T-helper 1 cell (primary cell): ENCODE results near the gene PDZRN4.

Source experiments
- DNase-seq, 5 donors: peaks; one replicate each; pipeline ENCODE4 v3.0.0-alpha.2; 2012 to 2020

Gene PDZRN4

DNA sequence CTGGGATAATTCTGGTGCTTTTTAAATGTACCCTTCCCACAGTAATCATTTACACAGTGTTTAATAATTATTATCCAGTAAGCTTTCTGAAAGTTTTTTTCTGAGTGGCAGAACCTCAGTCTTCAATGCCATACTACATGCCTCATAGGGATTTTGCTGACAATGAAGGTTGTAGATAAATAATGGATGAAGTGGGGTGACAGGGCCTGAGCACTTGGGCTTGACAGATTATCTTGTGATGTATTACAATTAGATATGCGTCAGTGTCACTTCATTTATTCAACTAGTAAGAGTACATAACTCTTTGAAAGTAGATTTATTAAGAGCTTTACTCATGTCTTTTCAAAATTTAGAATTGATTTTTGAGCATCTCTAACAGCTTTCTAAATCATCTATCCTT lies 176.1 kb downstream of the PDZRN4 start:
- no peak for DNase-seq

DNA sequence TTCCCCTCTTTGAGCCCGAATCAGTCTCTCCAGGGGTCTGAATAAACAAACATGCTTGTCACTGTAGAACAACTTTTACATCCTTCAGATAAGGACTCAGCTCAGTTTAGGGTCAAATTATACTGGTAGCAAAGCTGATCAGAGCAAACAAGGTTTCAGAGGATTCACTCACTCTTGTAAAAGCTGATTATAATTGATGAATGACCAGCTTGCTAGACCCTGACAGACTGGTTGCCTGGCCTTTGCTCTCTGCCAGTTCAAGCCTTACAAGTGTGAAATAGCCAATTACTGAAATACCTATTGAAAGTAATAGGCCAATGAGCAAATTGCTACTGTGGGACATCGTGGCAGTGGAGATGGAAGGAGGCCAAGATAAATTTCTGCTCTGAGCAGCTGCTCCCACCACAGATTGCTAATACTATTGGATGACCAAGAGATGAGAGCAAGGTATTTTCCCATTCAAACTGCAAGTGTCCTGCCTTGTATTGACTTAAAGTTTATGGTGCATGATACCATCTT lies 177.6 kb downstream of the PDZRN4 start:
- no peak for DNase-seq

DNA sequence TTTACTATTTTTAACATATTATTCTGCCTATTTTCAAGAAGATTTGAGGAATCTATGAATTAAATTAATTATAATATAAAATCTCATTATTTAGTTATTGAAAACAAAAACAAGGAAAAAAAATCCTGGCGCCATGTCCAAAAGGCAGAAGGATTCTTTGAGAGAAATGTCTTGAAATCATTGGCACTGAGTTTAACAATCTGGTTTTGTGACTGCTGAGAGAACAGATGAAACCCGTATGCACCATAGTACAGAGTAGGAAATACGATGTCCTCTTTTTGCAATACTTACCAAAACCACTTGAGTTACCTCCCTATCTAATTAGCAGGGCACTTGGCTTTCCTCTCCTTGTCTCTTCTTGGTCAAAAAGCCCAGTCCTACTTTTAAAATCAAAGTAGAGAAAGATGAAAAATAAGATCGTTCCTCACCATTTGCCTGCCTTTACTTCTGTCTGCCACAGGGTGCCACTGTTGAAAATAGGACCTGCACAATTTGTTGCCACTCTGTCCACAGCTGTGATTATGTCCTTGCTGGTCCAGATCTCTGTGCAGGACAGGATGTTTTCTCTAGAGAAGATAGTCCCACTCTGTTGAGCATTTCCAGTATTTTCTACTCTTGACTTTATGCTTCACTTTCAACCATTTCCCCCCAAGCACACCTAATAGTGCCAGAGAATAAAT lies 179.7 kb downstream of the PDZRN4 start:
- DNase-seq: no peak

DNA sequence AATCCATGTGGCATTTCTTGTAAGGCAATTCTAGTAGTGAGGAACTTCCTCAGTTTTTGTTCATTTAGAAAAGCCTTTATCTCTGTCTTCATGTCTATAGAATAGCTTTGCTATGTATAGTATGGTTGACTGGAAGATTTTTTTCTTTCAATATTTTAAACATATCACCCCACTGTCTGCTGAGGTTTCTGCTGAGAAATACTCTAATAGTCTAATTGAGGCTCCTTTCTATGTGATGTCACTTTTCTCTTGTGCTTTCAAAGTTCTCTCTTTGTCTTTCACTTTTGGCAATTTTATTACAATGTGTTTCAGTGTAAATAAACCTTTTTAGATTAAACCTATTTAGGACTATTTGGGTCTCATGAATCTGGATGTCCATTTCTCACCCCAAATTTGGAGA lies 192.8 kb downstream of the PDZRN4 start:
- DNase-seq: no peak

DNA sequence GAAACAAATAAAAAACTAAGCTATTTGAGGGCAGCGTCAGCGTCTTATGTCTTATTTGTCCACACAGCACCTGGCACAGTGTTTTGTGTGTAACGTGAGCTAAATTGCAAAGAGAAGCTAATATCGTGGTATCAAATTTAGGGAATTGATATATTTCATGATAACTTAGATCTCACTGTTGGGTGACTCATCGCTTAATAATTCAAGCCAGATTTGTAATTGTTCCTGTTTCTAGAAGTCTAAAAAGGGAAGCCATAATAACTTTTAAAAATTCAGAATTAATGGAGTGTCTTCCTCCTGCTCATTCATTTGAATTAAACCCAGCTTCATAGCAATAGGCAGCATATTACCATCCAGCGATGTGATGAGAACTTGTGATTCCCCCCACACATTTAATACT lies 214.7 kb downstream of the PDZRN4 start:
- no peak for DNase-seq

DNA sequence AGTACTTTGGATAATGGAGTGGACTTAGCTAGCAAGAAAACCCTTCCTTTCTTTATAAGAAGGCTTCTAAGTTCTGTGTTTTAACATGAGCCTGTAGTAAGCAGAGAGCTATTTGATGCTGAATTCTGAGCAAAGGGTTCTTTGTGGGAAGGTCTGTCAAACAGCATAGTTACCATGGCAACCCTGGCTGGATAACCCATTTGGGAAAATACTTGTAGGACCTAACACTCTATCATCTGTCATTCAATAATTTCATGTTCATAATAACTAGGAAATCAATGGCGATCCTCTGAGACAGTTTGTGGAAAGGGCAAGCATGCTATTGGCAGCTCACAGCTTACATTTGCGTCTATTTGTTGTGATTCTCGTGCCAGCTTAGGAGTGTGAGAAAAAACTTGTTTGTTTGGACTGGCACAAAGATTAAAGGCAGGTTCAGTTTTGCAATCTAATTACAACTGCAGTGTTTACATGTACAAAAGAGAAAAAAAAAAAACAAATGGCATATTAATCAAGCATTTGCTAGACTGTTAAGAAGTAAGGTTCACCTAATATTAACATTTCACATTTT lies 219.2 kb downstream of the PDZRN4 start:
- no peak for DNase-seq

DNA sequence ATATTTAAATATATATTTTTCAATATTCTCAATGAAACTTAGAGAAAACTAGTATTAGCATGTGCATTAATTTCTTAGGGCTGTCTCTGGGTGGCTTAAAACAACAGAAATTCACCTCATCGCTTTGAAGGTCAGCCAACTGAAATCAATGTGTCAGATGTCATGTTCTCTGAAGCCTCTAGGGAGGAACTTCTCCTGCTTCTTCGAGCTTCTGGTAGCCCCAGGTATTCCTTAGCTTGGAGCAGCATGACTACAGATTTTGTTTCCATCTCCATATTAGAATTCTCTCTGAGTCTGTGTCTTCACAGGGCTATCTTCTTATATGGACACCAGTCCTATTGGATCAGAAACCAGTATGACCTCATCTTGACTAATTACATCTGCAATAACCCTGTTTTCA lies 221.5 kb downstream of the PDZRN4 start:
- DNase-seq: no peak

DNA sequence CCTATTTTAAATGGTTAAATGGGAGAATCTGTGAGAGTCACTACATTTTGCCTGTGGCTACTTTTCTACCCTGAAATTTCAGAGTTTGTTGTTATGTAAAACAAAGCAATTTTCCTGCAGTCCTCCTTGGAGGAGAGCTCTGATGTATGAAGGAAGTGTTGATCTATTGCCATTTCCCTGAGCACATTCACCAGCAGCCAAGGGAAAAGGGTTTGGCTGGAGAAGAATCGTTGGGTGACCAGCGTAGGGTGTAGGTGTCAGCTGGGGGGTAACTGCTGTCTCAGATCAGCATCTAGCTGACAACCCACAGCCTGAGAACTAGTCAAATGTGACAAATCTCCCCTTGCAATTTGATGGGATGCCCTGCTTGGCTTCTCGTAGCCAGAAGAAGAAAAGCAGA lies 230.5 kb downstream of the PDZRN4 start:
- DNase-seq: no peak

DNA sequence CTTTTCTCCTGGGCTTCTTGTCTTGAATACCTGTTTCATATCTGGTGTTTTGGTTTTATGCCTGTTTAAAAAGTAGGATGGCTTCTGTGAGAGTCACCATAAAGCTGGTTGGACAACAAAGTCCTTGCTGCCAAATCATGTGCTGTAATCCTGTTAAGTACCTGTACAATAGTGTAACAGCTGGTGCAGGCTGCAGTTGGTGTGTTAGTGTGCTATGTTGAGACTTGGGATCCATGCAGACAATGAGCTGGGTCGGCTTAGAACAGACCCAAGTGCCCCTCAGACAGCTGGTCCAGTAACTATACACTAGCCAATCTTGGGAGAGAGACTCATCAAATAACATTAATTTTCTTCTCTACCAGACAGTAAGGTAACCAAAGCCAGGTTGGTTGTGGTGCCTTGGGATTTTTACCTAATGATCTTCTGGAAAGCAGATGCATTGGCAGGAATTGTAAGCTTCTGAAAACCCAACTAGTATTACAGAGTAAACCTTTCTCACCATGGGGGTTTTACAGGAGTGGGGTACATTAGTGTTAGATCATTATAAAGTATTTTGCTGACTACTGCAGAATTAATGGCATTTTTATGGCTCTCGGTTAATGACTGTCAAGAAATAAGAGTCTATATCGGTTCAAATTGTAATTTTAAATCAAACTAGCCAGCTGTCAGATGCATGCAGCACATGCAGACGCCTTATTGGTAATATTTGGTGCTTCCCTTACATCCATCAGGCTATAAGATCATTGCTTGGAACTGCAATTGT lies 231.2 kb downstream of the PDZRN4 start:
- no peak for DNase-seq

DNA sequence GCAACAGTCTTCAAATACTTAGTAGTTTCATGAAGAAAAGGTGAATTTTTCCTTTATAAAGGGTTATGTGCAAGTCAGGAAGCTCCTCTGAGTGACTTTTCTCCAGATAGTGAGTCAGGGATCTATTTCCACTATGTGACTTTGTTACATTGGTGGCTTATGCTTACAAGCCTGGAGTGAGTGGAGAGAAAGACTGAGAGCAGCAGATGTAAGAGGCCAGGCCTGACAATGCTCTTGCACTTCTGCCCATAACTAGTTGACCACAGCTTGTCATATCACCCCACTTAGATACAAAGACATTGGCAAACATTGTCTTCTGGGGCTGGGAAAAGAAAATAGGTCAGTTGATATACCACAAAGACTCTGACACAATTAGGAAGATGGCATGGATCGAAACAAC lies 236.5 kb downstream of the PDZRN4 start:
- no peak for DNase-seq

DNA sequence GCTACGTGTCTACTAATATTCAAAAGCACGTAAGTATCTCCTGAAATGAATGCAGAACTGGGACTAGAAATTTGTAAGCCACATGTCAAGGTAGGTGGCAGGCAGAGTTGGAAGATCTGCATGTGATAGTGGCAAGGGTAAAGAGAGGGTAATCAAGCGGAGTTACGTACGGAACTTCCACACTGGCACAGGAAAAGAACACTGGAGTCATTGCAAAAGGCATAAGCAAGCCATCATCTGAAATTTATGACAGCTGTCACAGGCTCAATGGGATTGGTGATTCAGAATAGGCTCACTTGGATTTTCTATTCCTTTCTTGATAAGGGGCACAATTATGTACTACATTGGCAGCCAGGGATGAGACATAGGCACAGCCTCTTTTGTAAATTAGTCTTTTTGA lies 245.3 kb downstream of the PDZRN4 start:
- DNase-seq: no peak

DNA sequence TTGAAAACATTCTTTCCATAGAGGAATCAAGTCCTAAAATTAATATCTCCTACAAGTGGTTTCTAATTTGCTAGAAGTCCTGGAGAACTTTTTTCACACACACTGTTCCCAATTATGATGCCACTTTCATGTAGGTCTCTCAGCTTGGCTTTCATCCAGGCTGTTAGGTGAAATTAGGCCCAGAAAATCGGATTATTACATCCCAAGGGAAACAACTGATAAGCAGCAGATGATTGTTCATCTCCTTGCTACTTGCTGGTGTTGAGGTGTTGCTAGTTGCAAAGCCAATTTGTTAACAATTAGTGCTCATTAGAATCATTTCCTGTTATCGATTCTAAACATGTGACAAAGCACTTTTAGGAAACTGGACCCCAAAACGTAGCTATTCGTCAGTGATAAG lies 248.0 kb downstream of the PDZRN4 start:
- no peak for DNase-seq

DNA sequence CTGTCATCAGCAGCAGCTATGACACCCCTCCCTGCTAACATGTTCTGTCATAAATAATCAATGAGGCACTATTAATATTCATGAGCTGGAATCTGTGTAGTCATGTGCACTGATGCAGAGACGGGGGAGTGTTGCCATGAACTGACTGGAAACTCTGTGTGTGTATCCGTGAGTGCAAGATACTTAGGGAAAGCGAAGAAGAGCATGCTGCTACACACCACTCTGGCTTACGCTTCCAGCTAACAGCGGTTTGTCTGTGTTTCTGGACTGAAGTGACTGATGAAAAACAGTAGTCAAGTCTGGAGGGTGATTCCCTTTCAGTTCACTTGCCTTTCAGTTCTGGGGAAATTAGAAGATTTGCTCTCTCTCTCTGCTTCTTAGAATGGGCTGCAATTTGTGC lies 249.4 kb downstream of the PDZRN4 start:
- DNase-seq: no peak

DNA sequence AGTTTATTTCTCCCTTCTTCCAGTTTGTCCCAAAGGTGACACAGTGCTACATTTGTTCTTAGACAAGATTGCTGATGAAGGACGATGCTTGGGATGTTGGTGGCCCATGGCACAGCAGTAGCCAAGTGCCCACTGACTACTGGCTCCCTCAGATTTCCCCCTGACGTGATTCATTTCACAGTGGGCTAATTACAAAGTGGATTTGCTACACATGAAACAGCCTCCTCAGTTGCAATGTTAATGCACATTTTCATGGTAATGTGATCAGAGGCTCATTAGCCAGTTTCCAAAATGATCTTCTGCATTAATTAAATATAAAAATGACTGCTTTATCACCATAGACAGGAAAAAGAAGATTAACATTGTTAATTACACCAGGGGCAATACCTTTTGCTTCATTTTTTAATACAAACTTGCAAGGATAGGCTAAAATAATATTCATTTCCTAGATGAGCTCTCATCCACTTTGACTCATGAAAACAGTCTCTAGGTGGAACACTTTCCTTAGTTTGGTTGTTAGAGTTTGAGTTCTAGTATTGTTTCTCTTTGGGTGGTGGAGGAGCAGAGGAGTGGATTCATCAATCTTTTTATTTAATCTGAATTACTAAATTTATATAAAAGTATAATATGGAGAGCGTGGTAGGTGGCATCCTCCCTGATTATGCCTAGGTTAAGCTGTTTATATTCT lies 250.9 kb downstream of the PDZRN4 start:
- no peak for DNase-seq

DNA sequence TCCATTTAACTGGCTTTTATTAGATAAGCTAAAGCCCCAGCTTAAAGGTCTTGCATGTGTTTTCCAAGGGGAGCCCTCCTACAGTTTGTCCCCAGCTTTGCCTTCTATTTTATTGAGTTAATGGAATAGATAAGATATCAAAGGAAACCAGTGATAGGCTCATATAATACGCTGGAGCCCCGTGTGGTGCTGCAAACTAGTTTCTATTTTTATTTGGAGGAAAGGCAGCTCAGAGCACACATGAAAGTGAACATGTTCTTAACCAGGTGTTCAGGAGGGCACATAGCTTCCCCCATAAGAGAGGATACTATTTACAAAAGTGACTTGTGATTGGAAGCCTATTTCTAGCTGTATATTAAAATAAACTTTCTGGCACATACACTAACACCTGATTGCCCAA lies 251.7 kb downstream of the PDZRN4 start:
- DNase-seq: no peak

DNA sequence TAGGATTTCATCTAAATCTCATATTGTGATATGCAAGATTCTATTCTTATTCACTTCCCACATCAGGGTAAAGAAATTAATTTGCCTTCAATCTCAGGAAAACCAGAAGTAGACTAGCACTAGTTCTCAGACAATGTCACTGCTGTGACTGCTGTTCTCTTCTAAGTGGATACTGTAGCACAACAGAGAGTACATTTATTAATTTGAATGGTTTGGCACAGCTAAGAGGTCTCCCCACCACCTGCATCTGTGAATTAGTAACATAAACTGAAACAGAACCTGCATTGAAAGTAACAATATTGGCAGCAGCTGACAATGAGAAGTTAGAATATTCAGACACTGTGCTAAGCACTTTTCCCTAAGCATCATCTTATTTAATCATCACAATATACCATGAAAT lies 253.1 kb downstream of the PDZRN4 start:
- DNase-seq: no peak

DNA sequence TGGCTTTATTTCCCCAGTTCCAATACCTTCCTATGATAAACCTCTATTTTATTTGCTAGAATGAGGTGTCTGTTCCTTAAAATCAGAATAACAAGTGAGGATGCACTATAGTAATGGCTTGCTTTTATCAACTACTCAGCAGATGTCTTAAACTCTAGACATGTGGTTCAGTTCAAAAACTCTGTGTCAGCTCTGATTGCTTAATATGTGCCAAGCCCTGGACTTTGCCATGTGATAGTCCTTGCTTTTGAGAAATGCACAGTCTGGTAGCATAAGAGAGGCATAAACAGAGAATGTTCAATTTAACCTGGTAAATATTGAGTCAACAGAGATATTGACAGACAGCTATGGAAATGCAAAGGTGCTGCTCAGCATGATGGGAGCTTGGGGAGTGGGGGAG lies 254.8 kb downstream of the PDZRN4 start:
- DNase-seq: no peak

DNA sequence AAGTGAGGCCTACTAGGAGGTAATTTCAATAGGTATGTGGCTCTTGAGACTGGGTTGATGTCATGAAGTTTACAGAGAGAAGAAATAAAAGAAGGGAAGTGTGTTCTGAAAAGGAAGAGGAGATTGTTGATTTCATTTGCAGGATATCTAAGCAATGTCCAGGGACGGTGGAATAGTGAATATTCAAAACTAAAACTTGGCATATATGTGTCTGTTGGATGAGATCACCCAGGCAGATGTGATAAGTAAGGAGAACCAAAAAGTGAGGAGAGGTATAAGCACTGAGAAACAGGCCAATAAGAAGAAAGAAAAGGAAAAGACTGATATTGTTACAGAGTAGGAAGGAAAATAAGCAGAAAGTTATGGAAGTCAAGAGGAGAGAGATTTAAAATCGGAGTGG lies 255.6 kb downstream of the PDZRN4 start:
- DNase-seq: no peak

DNA sequence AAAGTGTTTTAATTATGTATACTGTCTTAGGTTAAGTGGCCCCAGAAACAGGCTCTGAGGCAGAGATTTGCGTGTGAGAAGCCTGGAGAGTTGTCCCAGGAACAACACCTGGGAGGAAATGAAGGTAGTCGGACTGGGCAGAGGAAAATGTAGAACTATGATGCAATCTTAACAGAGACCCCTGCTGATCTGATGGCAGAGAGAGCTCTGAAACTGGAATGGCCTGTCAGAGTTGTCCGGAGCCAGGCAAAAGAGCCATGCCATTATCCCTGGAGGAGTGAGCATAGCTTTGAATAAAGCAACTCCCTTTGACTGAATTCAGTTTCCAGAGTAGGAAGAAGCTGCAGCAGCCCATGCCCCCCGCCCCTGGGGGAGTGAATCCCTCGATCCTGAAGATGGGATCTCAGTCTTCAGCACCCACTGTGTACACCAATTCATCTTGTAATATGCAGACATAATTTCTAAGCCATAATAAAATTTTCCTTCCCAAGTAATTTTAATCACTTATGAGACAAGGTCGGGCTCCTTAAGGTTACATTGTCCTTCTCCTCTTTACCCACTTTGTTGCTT lies 264.8 kb downstream of the PDZRN4 start:
- DNase-seq: no peak

DNA sequence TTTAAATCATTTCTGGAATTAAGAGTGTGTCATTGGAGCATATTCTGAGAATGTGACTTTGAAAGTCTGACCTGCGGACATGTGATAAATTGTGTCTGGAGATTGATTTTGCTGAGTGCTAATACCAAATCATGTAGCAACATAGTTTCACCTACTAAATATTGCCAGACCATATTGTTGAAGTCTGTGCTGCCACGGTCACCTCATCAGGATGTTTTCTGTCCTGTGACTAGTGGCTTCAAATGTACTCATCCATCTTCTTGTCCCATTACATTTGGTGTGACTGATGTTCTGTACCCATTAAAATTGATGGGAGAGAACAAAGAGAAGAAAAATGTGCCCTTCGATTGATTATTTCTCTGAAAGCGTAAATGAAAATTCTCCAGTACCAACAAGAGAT lies 265.3 kb downstream of the PDZRN4 start:
- DNase-seq: no peak

DNA sequence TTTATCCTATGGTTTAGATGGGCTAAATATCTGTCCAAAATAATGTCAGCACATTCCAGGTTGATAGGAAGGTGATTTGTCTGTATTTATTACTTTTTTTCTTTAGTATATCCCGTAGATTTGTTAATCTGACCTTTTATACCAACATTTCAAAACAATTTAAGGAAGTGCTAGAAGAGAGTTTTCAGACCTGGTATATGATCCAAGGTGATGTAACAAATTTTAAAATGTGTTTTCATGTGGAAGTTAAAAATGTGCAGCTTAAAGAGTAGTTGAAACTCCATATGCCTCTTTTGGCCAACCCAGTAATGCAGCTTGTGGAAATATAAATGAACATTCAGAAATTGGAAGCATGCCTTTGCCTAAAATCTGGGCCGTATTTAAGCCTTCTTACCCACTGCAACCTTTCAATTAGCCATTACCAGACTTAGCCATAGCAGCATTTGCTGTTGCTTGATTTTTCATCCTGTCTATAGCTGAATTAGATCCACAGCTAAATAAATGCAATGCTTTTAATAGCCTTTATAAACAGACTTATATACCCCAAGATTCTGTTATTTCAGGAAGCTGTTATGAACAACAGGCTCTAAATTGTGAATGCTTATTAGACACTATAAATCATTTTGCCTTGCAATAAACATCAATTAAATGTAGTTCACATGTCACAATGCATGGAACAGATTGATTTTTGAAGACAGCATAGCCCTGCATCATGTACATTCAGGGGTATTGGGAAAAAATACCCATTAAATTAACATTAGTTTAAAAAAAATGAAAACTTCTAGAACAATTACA lies 271.2 kb downstream of the PDZRN4 start:
- DNase-seq: no peak

DNA sequence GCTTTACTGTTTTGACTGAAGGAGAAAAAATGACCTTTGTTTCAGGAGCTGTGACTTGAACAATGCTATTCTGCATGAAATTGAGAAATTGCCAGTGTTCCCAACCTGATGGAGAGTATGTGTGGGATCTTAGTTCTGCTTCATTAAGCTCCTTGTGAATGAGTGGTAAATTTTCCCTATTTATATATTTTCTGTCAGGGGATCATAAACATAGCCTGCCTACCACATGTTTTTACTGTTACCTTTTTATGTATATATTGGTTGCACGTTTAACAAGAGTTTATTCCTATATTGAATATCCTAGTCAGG lies 271.7 kb downstream of the PDZRN4 start:
- DNase-seq: no peak

DNA sequence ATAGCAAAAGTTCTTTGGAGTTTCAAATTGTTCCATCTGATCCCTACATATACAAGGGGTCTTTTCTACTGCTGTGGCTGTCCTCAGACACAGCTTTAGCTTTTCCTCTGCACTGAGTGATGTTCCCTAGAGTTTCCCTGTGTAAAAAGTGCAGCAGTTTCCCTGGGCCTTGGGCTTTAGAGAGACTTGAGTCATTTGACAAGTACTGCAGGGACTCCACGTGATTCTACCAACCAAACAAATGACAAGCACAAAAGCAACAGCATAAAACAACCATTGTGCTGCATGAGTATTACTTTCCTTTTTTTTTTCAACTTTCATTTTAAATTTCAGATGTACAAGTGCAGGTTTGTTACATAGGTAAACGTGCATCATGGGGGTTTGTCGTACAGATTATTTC lies 272.8 kb downstream of the PDZRN4 start:
- DNase-seq: no peak
